Vagina (tissue), 2 donors: Measurements from ENCODE around the gene TUBGCP5. TPM values are rescaled to one million over a fixed set of nuclear protein-coding genes. Genes with fewer than 3 reads are reported as not detected.
"Not testable (repeated sequence)": the region's sequence is repeated elsewhere in the genome, so short reads cannot be mapped to it uniquely, and the experiment has no call there.

Experiments
- DNase-seq, 2 donors: peaks; one replicate each; pipeline ENCODE4 v3.0.0-alpha.2; 2017; ENCODE audit errors: extremely low spot score in 2 of 2
- H3K27ac ChIP-seq: fragments of 200-600 bp; sonication (generic); one replicate; pipeline ENCODE4 v1.5.1; 2019
- H3K27me3 ChIP-seq: fragments of 200-600 bp; sonication (generic); one replicate; pipeline ENCODE4 v1.5.1; 2019
- H3K36me3 ChIP-seq, 2 donors: fragments of 200-600 bp; sonication (generic); one replicate each; pipeline ENCODE4 v1.5.1; 2017 to 2019
- H3K4me1 ChIP-seq: fragments of 200-600 bp; sonication (generic); one replicate; pipeline ENCODE4 v1.5.1; 2019
- H3K4me3 ChIP-seq, 2 donors: fragments of 200-600 bp; sonication (generic); 1 replicate in 1 of 2; 2 replicates in 1 of 2; pipeline ENCODE4 v1.5.1; 2016 to 2019
- H3K9me3 ChIP-seq: fragments of 200-600 bp; sonication (generic); one replicate; pipeline ENCODE4 v1.5.1; 2019
- POLR2A ChIP-seq, 2 donors: fragments of 450-650 bp; IDR thresholded peaks; one replicate each; pipeline ENCODE4 v1.6.1; 2017; ENCODE audit warnings: antibody characterized with exemption in 2 of 2, mild to moderate bottlenecking in 2 of 2, moderate library complexity in 2 of 2
- POLR2AphosphoS5 ChIP-seq, 2 donors: sonication (generic); formaldehyde crosslinking; IDR thresholded peaks; one replicate each; pipeline ENCODE4 v1.9.0; 2017; ENCODE audit warnings: antibody characterized with exemption in 2 of 2, mild to moderate bottlenecking in 2 of 2, low read depth in 1 of 2; ENCODE audit not compliant: insufficient read depth in 1 of 2
- intact Hi-C: fragments of 100-400 bp; cut with DNase I; formaldehyde crosslinking; loops from one replicate; pipeline ENCODE4 v1.15.1; 2023
- total RNA-seq: library from RNA; depleted of rRNA; stranded (reverse); fragments of >200 nt; gene quantifications from one replicate; pipeline ENCODE4 v1.2.3, GENCODE V29; 2016
- TF ChIP-seq, protein P1 (sequence below), 3 experiments: fragments of 450-650 bp in 2 of 3; fragments of 200-600 bp in 1 of 3; sonication (generic) in 1 of 3; IDR thresholded peaks; one replicate each; pipeline ENCODE4 v1.5.1; 2017 to 2019; ENCODE audit warnings: antibody characterized with exemption in 3 of 3, mild to moderate bottlenecking in 2 of 3, moderate library complexity in 2 of 3

The TUBGCP5 gene
- total RNA-seq, 1 donor from 2014 or later, result 11.3 TPM

DNA sequence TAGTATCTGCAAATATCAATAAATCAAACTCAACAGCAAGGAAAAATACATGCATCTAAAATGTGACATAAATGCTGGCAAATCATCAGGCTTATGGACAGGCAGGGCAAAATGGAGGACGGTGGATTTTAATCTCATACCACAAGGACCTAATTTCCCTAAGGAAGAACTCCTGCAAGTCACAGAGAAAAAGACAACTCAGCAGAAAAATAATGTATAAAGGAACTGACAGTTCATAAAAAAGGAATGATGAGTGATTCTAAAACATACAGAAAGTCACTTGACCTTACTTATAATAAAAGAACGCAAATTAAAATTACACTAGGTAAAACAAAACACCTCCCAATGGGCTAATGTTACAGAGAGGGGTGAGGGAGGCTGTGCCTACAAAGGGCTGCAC lies 17.2 kb downstream of the TUBGCP5 start:
- H3K27me3 ChIP-seq, result no peaks in the 10 kb centered on the region
- no peak for DNase-seq
- no peak for TF ChIP-seq POLR2A (IDR thresholded peaks at IDR 0.05)
- TF ChIP-seq POLR2AphosphoS5 (IDR thresholded peaks at IDR 0.05; ENCODE audit: insufficient read depth in 1 of 2, low read depth in 1 of 2), result no peak
- TF ChIP-seq, protein P1, sequence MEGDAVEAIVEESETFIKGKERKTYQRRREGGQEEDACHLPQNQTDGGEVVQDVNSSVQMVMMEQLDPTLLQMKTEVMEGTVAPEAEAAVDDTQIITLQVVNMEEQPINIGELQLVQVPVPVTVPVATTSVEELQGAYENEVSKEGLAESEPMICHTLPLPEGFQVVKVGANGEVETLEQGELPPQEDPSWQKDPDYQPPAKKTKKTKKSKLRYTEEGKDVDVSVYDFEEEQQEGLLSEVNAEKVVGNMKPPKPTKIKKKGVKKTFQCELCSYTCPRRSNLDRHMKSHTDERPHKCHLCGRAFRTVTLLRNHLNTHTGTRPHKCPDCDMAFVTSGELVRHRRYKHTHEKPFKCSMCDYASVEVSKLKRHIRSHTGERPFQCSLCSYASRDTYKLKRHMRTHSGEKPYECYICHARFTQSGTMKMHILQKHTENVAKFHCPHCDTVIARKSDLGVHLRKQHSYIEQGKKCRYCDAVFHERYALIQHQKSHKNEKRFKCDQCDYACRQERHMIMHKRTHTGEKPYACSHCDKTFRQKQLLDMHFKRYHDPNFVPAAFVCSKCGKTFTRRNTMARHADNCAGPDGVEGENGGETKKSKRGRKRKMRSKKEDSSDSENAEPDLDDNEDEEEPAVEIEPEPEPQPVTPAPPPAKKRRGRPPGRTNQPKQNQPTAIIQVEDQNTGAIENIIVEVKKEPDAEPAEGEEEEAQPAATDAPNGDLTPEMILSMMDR (IDR thresholded peaks at IDR 0.05), result no peak
- H3K9me3 ChIP-seq, result no peaks in the 10 kb centered on the region
- H3K4me1 ChIP-seq, result no peaks in the 10 kb centered on the region
- peaks cover 6 to 92% of the 10 kb centered on the region in 2 donors for H3K36me3 ChIP-seq
- intact Hi-C loops, result no loop called here
- H3K4me3 ChIP-seq, result no peak overlapping the region
- H3K27ac ChIP-seq, result no peak overlapping the region

DNA sequence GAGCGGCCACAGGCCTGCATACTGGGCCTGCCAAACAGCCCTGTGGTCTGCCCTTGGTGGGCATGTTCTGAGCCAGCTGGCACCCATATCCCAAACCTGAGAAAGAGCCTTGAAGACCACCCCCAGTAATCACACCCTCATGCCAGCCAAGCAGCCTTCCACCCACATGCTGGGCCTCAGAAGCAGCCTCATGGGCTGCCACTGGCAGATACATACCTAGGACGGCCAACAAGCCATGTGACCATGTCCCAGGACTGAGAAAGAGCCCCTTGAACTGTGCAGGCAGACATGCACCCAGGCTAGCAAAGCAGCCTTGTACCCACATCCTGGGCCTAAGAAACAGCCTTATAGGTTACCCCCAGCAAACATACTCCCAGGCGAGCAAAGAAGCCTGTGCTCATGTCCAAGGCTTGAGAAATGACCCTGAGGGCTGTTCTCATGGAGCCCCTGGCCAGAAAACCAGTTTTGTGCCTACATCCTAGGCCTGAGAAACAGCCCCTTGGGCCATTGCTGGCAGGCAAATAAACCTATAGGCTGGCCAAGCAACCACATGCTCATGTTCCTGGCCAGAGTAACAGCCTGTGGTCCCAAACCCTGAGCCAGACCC lies 24.9 kb downstream of the TUBGCP5 start:
- Histone ChIP-seq H3K4me3 (no peak overlapping the region), H3K36me3 (peaks cover 6 to 57% of the 10 kb centered on the region in 2 donors), H3K27ac (no peak overlapping the region), H3K4me1 (no peaks in the 10 kb centered on the region), H3K9me3 (no peaks in the 10 kb centered on the region), H3K27me3 (no peaks in the 10 kb centered on the region)
- DNase-seq, result peak in 1 of 2 donors; percentile 56
- intact Hi-C loops, result no loop called here
- TF ChIP-seq POLR2AphosphoS5 (IDR thresholded peaks at IDR 0.05; ENCODE audit: insufficient read depth in 1 of 2, low read depth in 1 of 2) (no peak), POLR2A (IDR thresholded peaks at IDR 0.05) (no peak)
- TF ChIP-seq, protein P1 (IDR thresholded peaks at IDR 0.05), result no peak

DNA sequence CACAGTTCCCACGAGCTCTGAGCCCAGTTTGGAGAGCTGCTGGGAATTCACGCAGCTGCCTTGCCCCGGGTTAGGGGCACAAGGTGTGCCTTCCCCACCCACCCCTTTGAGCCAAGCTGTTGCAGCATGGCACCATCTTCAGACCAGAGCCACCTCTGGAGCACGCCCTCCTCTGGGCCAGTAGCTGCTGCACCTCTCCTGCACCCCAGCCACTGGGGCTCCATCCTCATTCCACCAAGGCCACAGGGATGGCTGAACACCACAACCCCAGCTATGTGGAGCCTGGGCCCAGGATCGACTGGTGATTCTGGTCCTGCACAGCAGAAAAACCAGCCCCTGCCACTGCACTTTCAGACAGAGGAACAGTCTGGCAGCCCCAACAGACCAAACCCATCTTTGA lies 25.7 kb downstream of the TUBGCP5 start:
- H3K9me3 ChIP-seq, result no peaks in the 10 kb centered on the region
- H3K36me3 ChIP-seq, result peaks cover 3 to 56% of the 10 kb centered on the region in 2 donors
- no peaks in the 10 kb centered on the region for H3K27me3 ChIP-seq
- intact Hi-C loops, result no loop called here
- H3K4me3 ChIP-seq, result no peak overlapping the region
- DNase-seq, result peak in 1 of 2 donors; percentile 62
- TF ChIP-seq POLR2AphosphoS5 (IDR thresholded peaks at IDR 0.05; ENCODE audit: insufficient read depth in 1 of 2, low read depth in 1 of 2) (no peak), POLR2A (IDR thresholded peaks at IDR 0.05) (no peak)
- TF ChIP-seq, protein P1 (IDR thresholded peaks at IDR 0.05), result no peak
- H3K4me1 ChIP-seq, result no peaks in the 10 kb centered on the region
- H3K27ac ChIP-seq, result no peak overlapping the region

DNA sequence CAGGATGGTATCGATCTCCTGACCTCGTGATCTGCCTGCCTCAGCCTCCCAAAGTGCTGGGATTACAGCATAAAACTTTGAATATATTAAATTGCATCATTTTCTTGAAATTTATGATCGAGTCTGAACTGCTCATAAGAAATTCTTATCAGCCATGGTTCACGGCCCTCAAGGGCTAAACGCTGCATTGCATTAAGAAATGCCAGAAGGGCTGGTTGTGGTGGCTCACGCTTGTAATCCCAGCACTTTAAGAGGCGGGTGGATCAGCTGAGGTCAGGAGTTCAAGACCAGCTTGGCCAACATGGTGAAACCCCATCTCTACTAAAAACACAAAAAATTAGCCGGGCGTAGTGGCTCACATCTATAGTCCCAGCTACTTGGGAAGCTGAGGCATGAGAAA lies 26.8 kb downstream of the TUBGCP5 start:
- H3K27ac ChIP-seq, H3K4me3 ChIP-seq, H3K27me3 ChIP-seq, H3K9me3 ChIP-seq, intact Hi-C loops, H3K4me1 ChIP-seq: not testable (repeated sequence)
- peaks cover 0 to 56% of the 10 kb centered on the region in 2 donors for H3K36me3 ChIP-seq
- peak in 1 of 2 donors; percentile 25 for DNase-seq

DNA sequence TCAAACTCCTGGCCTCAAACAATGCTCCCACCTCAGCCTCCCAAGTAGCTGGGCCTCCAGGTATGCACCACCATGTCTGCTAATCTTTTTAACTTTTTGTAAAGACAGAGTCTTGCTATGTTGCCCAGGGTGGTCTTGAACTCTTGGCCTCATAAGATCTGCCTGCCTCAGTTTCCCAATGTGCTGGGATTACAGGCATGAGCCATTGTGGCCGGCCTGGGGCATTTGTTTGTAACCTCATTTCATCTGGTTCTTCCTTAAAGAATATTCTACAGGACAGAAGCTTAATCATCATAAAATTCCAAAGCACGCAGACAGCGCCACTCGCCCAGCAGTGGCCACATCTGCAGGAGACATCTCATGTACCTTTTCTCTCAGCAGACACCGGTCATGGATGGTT lies 35.6 kb downstream of the TUBGCP5 start:
- no peak overlapping the region for H3K4me3 ChIP-seq
- intact Hi-C loops, result no loop called here
- no peak for DNase-seq

More for the DNA sequence above, 35.6 kb downstream of the TUBGCP5 start:
- H3K4me1 ChIP-seq, result no peaks in the 10 kb centered on the region
- peaks cover 0 to 64% of the 10 kb centered on the region in 2 donors for H3K36me3 ChIP-seq
- H3K27me3 ChIP-seq, result no peaks in the 10 kb centered on the region
- TF ChIP-seq POLR2AphosphoS5 (IDR thresholded peaks at IDR 0.05; ENCODE audit: insufficient read depth in 1 of 2, low read depth in 1 of 2) (no peak), POLR2A (IDR thresholded peaks at IDR 0.05) (no peak)
- TF ChIP-seq, protein P1 (IDR thresholded peaks at IDR 0.05), result no peak
- H3K27ac ChIP-seq, result no peak overlapping the region
- no peaks in the 10 kb centered on the region for H3K9me3 ChIP-seq
